ENCODE data around the gene IZUMO2. TPM values are rescaled to one million over a fixed set of nuclear protein-coding genes. Genes with fewer than 3 reads are reported as not detected.

The IZUMO2 gene
- total and polyA plus RNA-seq, 10 of the 15 experiments (the other 5 are each of a cell fraction or from before 2014, with no cell fraction given): not detected

DNA sequence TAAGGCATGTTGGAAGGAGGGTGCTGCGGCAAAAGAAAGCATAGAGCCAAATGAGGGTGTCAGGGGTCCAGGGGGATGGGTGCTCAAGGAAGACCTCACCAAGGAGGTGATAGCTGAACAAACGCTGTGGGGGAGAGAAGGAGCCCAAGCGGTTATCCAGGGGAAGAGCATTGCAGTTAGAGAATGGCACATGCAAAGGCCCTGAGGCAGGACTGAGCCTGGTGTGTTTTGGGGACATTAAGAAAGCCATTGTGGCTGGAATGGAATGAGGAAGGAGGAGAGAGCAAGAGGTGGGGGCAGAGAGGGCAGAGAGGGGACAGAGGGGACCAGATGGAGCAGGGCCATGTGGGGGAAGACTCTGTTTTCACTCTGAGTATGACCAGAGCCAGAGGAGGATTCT lies 34.3 kb upstream of the IZUMO2 start:
- Histone ChIP-seq H3K79me2 (ENCODE audit: control insufficient read depth, insufficient read depth, low read length) (no peaks in the 10 kb centered on the region), H3K4me1 (ENCODE audit: control insufficient read depth, insufficient read depth, low read length) (no peaks in the 10 kb centered on the region), H3K27me3 (replicated peaks in 1 of 2; ENCODE audit: control insufficient read depth in 2 of 2, insufficient read depth in 2 of 2, low read length in 1 of 2) (no peaks in the 10 kb centered on the region; a peak in 1 of 4 replicates), H3K9me3 (replicated peaks; ENCODE audit: control insufficient read depth, insufficient read depth, low read length) (no peaks in the 10 kb centered on the region), H3K27ac (ENCODE audit: control insufficient read depth, insufficient read depth) (no peak overlapping the region), H3K4me2 (ENCODE audit: control insufficient read depth, insufficient read depth) (no peak overlapping the region), H2AFZ (ENCODE audit: control insufficient read depth, low read depth, low read length) (no peak overlapping the region), H3K4me3 (no peak overlapping the region), H3K9ac (ENCODE audit: control insufficient read depth, insufficient read depth, low read length) (no peak overlapping the region), H4K20me1 (ENCODE audit: control insufficient read depth, insufficient read depth) (no peaks in the 10 kb centered on the region), H3K36me3 (ENCODE audit: control insufficient read depth in 2 of 2, insufficient read depth in 2 of 2, low read length in 1 of 2) (no peaks in the 10 kb centered on the region)
- ChIA-PET POLR2A (no interaction called here), CTCF (no interaction called here), RAD21 (ENCODE audit: unreplicated experiment) (no interaction called here), SMC1A (ENCODE audit: uncharacterized antibody, unreplicated experiment) (no interaction called here)
- TF ChIP-seq MYC (IDR thresholded peaks at IDR 0.05; ENCODE audit: insufficient read depth, insufficient read length, insufficient replicate concordance, low read length, severe bottlenecking): no peak
- DNase-seq (ENCODE audit: low read depth, low spot score) (no peak), FAIRE-seq (no peak), ATAC-seq (no peak)
- intact Hi-C loops (cut with micrococcal nuclease; ENCODE audit: unreplicated experiment): no loop called here
- in situ Hi-C loops (cut with MboI): no loop called here
- BruUV-seq (replicated peaks): no TSS peak
- 12% methylated on average over 3 of the region's 3 CpGs for WGBS (ENCODE audit: insufficient coverage, insufficient replicate concordance, low lambda C conversion rate, missing lambda C conversion rate)

DNA sequence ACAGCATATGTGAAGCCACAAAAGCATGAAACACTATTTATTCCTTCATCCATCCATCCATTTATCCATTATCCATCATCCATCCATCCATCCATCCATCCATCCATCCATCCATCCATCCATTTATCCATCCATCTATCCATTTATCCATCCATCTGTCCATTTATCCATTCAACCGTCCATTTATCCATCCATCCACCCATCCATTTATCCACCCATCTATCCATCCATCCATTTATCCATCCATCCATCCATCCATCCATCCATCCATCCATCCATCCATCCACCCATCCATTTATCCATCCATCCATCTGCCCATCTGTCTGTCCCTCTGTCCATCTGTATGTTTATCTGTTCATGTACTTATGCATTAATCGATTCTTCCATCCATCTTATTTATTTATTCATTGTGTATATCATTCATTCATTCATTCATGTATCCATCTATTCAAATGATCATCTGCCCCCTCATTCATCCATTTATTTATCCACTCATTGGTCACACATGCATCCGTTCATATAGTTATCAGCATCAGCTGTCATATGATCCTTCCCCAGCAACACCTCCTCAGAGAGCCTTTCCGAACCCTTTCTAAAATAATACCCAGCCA lies 33.3 kb upstream of the IZUMO2 start:
- no peaks in the 10 kb centered on the region for H4K20me1 ChIP-seq (ENCODE audit: control insufficient read depth, insufficient read depth)
- ChIA-PET SMC1A (ENCODE audit: uncharacterized antibody, unreplicated experiment) (no interaction called here), POLR2A (no interaction called here), RAD21 (ENCODE audit: unreplicated experiment) (no interaction called here), CTCF (no interaction called here)
- in situ Hi-C loops (cut with MboI): no loop called here
- 4% methylated on average over 4 of the region's 4 CpGs for WGBS (ENCODE audit: insufficient coverage, insufficient replicate concordance, low lambda C conversion rate, missing lambda C conversion rate)
- H3K4me1 ChIP-seq (ENCODE audit: control insufficient read depth, insufficient read depth, low read length): no peaks in the 10 kb centered on the region
- ATAC-seq (no peak), DNase-seq (ENCODE audit: low read depth, low spot score) (no peak), FAIRE-seq (no peak)
- no peak overlapping the region for H3K27ac ChIP-seq (ENCODE audit: control insufficient read depth, insufficient read depth)
- no peaks in the 10 kb centered on the region; a peak in 1 of 4 replicates for H3K27me3 ChIP-seq (replicated peaks in 1 of 2; ENCODE audit: control insufficient read depth in 2 of 2, insufficient read depth in 2 of 2, low read length in 1 of 2)
- no peak overlapping the region for H2AFZ ChIP-seq (ENCODE audit: control insufficient read depth, low read depth, low read length)
- no peak overlapping the region for H3K4me2 ChIP-seq (ENCODE audit: control insufficient read depth, insufficient read depth)
- H3K9me3 ChIP-seq (replicated peaks; ENCODE audit: control insufficient read depth, insufficient read depth, low read length): no peaks in the 10 kb centered on the region
- intact Hi-C loops (cut with micrococcal nuclease; ENCODE audit: unreplicated experiment): no loop called here
- TF ChIP-seq BMI1 (IDR thresholded peaks at IDR 0.05; ENCODE audit: borderline replicate concordance) (no peak), GABPA (IDR thresholded peaks at IDR 0.05; ENCODE audit: low read depth) (no peak), POLR2A (IDR thresholded peaks at IDR 0.05; ENCODE audit: low read depth, low read length) (no peak), FOS (IDR thresholded peaks at IDR 0.05; ENCODE audit: borderline replicate concordance, extremely low read depth, insufficient read length) (no peak)
- TF ChIP-seq, protein P1, sequence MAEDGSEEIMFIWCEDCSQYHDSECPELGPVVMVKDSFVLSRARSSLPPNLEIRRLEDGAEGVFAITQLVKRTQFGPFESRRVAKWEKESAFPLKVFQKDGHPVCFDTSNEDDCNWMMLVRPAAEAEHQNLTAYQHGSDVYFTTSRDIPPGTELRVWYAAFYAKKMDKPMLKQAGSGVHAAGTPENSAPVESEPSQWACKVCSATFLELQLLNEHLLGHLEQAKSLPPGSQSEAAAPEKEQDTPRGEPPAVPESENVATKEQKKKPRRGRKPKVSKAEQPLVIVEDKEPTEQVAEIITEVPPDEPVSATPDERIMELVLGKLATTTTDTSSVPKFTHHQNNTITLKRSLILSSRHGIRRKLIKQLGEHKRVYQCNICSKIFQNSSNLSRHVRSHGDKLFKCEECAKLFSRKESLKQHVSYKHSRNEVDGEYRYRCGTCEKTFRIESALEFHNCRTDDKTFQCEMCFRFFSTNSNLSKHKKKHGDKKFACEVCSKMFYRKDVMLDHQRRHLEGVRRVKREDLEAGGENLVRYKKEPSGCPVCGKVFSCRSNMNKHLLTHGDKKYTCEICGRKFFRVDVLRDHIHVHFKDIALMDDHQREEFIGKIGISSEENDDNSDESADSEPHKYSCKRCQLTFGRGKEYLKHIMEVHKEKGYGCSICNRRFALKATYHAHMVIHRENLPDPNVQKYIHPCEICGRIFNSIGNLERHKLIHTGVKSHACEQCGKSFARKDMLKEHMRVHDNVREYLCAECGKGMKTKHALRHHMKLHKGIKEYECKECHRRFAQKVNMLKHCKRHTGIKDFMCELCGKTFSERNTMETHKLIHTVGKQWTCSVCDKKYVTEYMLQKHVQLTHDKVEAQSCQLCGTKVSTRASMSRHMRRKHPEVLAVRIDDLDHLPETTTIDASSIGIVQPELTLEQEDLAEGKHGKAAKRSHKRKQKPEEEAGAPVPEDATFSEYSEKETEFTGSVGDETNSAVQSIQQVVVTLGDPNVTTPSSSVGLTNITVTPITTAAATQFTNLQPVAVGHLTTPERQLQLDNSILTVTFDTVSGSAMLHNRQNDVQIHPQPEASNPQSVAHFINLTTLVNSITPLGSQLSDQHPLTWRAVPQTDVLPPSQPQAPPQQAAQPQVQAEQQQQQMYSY (CRISPR knock-in tag; IDR thresholded peaks at IDR 0.05): no peak
- no peaks in the 10 kb centered on the region for H3K36me3 ChIP-seq (ENCODE audit: control insufficient read depth in 2 of 2, insufficient read depth in 2 of 2, low read length in 1 of 2)
- no peaks in the 10 kb centered on the region for H3K79me2 ChIP-seq (ENCODE audit: control insufficient read depth, insufficient read depth, low read length)
- no TSS peak for BruUV-seq (replicated peaks)
- H3K9ac ChIP-seq (ENCODE audit: control insufficient read depth, insufficient read depth, low read length): no peak overlapping the region
- H3K4me3 ChIP-seq: no peak overlapping the region

Data from GM12878 (cell line).